Left renal cortex interstitium (tissue), 4 donors: ENCODE data around the gene NPAS2. TPM values are rescaled to one million over a fixed set of nuclear protein-coding genes. Genes with fewer than 3 reads are reported as not detected.

Experiments used
- DNase-seq, 4 donors: peaks; one replicate each; pipeline ENCODE4 v3.0.0-alpha.2; 2013; ENCODE audit warnings: low read depth in 4 of 4, low spot score in 2 of 4, missing footprints in 1 of 4
- polyA plus RNA-seq, 4 donors: library from polyadenylated mRNA; unstranded; fragments of 120-200 nt; gene quantifications; one replicate each; pipeline ENCODE4 v1.2.1, GENCODE V29; 2013; ENCODE audit not compliant: insufficient read length in 4 of 4

Gene NPAS2
- polyA plus RNA-seq, 4 donors: 8.6 to 21.0 (median 13.2) TPM

DNA sequence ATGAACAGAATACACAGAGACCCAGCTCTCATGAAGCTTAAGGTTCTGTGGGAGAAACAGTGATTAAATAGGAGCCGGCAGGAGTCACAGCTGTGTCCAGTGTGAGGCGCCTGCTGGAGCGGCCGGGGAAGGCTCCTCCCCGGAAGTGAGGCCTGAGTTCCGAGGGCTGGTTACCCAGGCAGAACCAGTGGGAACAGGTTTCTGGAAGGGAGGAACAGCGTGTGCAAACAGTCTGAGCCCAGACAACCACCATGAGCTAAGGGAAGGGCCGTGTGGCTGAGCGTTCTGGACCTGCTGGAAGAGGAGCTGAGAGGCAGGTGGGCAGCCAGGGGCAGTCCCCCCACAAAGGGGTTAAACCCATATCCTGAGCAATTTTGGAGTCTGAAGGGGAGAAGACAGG lies 26.0 kb upstream of the NPAS2 start:
- DNase-seq: no peak

DNA sequence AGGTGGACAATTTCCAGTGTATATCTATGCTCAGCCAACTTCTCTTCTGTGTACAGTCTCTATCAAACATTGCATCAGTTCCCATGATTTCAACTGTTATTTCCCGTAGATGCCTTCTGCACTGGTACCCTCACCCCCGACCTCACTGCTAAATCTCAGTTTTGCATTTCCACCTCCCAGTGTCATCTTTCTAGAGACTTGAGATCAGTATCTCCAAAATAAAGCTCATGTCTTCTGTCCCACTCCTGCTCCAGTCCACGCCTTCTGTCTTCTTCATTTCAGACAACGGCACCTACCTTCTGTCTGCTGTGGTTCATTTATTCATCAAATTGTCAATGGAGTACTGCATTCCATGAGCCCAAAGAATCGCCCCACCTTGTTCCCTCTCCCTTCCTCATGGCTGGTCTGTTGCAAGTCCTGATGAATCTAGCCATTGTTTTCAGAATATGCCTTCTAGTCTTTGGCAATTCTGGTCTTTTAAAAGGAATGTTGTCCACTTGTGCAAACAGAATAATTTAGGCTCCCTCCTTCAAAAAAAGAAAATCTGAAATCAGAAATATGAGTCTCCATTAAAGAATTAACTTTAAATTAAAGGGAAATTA lies 23.3 kb upstream of the NPAS2 start:
- no peak for DNase-seq

DNA sequence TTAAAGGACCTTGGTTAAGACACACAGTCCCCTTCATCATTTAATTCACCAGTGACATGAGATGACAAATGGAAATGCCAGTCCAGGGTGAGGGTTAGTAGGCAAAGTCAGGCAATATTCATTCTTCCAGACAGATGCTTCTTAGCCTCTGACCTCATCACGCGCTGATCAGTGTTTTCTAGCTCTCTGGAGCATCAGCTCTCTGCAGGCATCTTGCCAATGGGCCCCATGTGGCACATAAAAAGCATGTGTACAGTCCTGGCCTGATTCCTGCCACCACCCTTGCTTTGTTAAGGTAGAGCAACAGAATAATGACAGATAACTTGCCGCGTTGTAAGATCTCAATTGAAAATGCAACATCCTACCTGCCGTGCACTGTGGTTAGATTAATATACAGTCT lies 20.3 kb upstream of the NPAS2 start:
- DNase-seq: no peak

DNA sequence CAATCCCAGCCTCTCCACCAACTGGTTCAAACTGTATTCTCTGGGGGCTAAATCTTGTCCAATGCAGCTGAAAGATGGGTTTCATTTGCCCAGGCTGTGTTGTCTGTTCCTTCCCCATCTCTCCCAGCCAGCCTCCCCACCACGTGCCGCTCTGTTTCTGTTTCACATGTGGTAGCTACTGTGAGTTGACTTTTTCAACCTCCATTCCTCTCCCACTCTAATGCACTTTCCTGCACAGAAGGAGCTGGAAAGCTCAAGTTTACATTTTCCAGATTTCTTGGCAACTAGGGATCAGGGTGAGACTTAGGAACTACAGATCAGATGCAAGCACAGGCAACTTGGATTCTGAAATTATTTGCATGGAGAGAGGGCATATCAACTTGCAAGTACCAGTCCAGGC lies 19.0 kb upstream of the NPAS2 start:
- no peak for DNase-seq

DNA sequence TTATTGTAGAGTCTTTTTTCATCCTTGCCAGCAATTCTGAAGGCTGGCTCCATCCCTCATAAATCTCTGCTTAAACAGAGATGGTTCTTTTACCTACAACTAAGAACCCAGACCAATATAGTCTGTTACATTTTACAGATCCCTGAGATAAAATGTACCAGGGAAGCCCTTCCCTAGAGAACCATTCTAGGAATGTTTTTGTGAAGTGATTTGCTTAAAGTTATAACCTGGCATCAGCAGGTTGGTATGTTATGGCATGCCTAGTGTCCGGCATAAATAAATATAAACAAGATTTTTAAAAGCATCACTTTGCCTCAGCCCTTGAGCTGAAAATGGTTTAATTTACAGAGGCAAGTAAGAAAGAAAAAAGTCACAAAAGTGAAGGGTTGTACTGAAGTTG lies 18.5 kb upstream of the NPAS2 start:
- no peak for DNase-seq

DNA sequence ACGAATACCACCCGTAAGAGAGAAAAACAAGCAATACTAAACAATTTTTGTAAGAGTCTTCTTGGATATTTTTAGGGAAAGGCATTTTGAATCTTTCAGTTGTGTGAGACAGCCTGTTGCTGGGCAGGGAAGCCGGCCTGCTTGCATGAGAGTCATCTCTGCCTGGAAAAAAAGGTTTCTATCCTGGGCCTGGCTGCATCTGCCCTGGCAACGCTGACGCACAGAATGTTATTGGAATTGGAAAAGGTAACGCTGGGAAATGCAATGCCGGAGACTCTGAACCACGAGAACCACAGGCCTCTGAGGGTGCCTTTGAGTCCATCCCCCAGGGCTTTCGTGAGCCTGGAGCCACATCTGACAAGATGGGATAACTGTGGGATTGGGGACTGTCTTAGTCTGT lies 17.9 kb upstream of the NPAS2 start:
- no peak for DNase-seq

DNA sequence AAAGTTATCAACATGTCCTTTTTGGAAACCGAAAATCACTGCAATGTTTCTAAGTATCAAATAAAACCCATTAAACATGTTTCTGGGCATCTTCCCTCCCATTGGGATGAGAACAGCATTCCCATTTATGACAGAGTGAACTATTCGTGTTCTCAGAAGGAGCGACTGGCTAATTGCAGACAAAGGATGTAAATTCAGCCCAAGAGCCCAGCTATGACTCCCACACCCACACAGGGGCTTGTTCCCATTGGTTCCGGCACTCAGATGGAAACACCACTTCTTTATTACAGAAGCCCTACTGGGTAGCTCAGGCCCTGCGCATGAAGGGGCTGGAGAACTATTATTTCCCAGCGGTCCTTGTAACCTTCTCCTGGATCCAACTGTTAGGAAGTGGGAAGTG lies 16.6 kb upstream of the NPAS2 start:
- DNase-seq: no peak

DNA sequence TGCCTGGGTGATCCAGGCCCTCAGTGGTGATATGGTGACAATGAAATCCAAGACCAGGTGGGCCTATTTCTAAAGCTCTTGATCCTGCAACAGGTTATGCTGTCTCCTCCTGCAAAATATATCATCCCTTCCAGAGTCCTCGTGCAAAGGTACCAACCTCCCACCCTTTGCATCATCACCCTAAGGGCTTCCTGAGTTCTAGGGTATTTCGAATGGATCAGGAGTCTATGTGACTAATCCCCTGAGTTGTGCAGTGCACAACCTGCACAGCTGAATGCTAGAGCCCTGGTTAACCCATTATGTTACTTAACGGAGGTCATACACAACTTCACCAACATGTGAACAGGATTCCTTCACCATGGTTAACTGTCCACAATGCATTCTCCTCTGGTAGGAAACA lies 13.4 kb upstream of the NPAS2 start:
- DNase-seq: no peak

DNA sequence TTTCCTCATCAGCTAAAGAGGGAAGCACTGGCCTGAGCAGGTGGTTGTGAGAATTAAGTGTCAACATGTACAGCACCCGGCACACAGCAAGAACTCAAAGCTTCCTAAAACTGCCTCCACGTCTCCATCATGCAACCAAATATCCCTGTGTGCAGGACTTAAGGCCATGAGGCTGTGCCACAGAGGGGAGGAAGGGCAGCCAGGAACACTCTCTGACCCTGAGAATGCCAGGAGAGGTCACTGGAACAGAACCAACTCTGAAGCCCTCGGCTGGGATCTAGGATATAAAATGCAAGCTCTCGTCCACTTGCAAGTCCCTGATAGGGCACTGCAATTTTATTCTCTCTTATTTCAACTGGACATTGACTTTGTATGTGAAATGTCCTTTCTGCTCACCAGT lies 12.2 kb upstream of the NPAS2 start:
- DNase-seq: no peak

DNA sequence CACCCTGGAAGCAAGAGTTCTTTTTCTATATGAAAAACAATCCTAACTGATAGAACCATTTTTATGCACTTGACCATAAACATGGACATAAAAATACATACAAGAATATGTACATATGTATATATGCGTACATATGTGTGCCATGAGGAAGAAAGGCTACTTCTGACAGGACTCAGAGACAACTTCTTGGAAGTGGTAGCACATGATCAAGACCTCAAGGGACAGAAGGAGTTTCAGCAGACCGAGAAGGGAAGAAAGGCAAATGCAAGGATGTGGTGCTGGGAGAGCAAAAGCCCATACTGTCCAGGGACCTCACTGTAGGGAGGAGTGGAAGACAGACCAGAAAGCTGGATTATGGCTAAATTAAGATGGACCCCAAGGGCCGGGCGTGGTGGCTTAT lies 11.4 kb upstream of the NPAS2 start:
- no peak for DNase-seq

DNA sequence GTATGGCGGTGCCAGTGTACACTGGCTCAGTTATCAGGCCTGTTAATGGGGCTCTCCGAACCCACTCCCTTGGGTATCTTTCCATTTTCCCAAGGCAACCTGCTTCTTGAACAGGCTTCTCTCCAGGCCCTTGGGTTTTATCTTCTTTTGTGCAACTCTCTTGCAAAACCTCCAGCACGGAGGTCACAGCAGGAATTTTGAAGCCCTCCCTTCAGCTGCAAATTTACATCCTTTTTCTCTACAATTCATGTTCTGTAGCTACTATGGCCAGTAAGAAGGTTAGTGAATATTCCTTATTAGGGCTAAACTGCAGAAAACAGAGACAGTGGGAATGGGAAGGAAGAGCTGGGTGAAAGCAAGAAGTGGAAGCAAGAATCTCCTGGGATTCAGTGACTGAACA lies 10.4 kb upstream of the NPAS2 start:
- DNase-seq: no peak

DNA sequence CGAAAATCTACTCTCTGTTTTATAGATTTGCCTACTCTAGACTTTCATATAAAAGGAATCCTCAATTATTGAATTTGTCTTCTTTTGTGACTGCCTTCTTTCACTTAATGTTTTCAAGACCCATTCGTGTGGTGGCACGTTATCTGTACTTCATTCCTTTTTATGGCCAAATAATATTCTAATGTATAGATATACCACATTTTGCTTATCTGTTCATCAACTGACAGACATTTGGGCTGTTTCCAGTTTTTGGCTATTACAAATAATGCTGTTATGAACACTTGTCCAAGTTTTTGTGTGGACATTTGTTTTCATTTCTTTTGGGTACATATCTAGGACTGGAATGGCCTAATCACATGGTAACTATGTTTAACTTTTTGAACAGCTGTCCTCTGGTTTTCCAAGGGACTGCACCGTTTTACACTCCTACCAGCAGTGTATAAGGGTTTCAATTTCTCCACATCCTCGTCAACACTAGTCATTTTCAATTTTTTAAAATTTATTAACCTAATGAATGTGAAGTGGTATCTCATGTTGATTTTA lies 9.3 kb upstream of the NPAS2 start:
- no peak for DNase-seq

DNA sequence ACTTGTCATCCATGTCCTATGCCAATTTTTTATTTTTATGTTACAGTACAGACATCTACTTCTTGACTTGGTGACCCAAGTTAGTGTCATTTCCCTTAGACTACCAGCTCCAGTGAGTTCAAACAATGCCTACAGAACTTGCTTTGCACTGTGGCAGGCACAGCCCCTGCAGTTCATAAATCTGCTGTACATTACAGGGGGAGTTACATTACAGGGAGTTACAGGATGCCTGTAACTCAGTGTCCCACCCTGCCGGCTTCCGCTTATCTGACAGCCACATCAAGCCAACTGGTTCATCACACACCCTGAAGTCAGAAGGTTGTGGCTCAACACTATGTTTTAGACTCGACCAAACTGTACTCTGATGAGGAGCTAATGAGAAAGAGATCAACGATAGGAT lies 7.8 kb upstream of the NPAS2 start:
- no peak for DNase-seq

DNA sequence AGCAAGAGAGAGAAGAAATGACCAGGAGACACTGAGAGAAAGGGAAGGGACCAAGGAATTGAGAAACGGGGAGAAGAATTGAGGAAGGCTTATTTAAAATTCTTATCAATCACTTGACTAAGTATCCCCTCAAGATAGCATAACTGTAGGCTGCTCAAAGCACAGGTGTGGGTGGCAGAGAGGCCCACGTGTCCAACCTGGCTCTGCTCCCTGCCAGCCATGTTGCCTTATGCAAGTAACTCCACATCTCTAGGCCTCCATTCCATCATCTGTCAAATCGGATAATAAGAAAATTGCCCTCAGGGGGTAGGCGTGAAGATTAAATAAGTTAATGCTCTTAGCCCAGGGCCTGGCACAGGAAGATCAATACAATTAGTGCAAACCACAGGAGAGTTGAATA lies 7.4 kb upstream of the NPAS2 start:
- DNase-seq: no peak

DNA sequence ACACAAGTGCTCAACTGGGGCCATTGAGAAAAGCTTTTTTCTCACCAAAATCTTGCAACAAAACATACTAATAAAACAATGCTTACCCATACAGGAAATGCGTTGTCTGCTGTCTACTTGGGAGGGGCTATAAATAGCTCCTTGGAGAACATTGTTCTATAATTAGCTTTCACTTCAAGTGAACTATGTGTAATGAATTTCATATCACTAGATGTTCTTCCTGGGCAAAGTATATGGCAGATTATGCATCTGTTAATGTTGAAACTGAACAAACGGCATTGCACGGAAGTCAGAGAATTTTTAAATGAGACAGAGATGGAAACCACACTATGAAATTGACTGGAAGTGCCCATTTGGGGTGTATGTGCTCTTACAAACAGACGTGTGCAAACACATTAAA lies 6.4 kb upstream of the NPAS2 start:
- no peak for DNase-seq

DNA sequence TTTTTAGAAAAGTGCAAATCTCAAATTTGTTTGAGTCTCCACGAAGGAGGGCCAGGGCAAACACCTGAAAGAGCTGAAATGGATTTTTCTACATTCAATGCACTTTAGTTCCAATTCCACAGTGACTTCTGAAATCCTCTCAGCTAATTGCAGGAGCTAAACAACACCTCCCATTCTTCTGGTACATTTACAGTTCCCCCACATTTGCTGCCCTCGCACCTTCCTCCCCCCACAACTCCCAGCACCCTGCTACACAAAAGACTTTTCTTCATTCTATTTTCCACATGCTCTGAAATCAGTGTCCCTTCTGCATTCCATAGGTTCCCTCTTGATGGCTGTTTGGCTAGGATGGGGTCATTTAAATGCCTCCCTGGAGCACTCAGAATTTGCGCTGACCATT lies 5.9 kb upstream of the NPAS2 start:
- no peak for DNase-seq

DNA sequence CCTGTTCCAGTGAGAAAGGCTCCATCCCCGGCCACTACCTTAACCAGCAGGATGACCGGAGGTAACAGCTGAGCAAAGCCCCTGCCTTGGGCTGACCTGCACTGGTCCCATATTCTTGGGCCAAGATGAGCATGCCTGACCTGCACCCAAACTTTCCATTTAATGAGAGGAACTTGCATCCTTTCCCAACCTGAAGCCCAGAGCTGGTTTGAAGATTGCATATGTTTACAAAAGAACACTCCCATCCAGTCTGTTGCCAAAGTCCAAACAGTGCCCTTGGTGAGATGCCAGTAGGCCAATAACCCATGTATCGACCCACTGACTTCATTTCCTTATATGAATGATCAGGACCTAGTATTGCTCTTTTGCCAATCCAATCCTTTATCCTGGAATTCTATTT lies 5.5 kb upstream of the NPAS2 start:
- DNase-seq: no peak

DNA sequence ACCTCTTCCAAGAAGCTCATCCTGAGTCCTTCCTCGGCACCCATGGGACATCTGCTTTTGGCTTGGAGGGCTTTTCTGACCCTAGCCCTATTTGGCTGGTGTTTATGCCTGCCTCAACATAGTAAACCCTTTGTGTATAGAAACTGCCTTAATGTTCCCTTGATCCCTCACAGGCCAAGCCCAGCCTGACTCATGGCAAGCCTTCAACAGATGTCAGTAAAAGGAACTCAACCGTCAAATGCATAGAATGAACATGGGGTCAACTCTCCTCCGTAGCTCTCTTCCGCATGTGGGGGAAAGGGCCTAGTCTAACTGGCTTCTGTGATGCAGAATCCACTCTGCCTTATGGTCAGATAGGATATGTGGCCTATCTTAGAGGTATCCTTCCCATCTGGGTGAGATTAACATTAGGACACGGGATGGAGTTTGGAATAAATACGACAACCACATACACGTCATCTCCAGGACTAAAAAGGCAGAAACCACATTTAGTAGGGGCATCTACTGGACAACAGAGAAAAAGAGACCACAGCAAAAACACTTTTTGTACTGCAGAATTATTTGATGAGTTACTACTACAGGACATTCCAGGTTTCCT lies 2.5 kb upstream of the NPAS2 start:
- DNase-seq: no peak

DNA sequence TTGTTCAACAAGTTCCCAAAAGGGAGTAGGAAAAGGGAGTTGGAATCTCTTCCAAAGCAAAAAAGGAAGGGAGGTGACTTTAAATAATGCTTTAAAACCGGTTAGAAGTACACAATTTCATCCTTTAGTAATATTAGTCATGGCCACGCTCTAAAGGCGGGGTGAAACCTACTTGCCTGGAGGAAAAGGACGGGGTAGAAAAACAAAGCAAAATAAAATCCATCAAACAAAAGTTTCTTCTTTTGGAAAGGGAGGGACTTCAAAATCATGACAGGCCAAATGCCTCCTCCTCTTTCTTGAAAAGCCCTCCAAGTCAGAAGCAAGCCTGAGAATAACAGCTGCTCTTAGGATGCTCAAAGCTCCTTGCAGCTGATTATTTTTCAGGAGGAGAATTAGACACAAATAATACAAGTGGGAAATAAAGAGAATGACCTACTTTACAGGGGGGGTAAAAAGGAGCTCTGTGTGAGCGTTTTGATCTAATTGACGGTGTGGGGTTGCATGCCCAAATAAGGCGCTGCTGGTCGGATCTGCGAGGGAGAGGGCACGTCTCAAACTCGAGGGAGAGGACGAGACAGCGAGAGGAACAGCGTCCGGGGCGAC lies 1.8 kb upstream of the NPAS2 start:
- DNase-seq: no peak

DNA sequence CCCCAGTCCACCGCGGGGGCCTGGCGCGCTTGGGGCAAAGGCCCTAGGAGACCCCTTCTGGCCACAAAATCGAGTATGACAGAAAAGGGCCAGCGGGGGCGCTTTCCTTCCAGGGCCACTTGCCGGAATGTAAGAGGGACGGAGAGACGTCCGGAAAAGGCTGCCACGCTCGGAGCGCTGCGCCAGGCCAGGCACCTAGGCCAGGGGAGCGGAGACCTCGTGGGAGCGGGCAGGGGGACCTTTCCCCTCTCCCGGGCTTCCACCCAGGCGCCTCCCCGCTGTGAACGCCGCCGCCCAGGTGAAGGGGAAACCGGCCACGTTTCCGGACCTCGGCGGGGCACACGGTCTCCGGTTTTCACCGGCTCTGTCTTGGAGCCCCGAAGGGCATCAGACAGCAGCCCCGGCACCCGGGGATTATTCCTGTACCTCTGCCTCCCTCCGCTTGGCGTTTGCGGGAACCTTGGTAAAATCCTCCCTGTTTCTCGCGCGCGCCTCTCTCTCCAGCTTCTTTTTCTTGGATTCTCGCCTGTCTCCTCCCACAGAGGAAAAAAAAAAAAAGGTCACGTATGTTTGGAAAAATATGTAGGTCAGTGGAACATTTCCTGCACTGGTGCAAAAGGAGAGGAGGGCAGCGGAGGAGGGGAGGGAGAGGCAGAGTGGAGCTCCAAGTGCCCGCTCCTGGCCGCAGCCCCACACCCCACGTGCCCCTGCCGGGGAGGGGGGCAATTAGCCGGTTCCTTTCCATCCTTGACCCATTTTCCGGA lies 1.2 kb upstream of the NPAS2 start:
- DNase-seq: no peak

DNA sequence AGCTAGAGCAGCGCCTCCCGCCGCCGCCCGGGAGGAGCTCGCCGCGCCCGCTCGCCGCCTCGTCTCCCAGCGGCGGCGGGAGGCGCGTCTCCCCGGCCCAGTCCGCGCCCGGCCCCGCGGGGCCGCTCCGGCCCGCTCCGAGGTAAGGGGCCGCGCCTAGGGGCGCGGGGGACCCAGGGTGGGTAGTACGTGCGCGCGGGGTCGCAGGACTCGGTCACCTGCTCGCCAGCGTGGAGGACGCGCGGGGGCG lies 259 bp downstream of the NPAS2 start:
- no peak for DNase-seq
